ENCODE results near the gene PATJ.

The PATJ gene

GRCh38 chr1:62045574-62045973 lies 303.3 kb downstream of the PATJ start:
- H3K4me3 ChIP-seq (replicated peaks; ENCODE audit: insufficient read depth, low read length), result no peak overlapping the region
- H3K27me3 ChIP-seq (ENCODE audit: insufficient read depth, poor library complexity, severe bottlenecking), result no peaks in the 10 kb centered on the region
- no peak for DNase-seq (ENCODE audit: low read depth in 1 of 2, low spot score in 1 of 2)
- H3K27ac ChIP-seq (replicated peaks), result no peak overlapping the region
- TF ChIP-seq SPI1 (IDR thresholded peaks at IDR 0.05; ENCODE audit: borderline replicate concordance, low read depth), result no peak
- no peak for TF ChIP-seq CTCF (IDR thresholded peaks at IDR 0.05; ENCODE audit: insufficient read depth, low read length)
- TF ChIP-seq, protein P1, sequence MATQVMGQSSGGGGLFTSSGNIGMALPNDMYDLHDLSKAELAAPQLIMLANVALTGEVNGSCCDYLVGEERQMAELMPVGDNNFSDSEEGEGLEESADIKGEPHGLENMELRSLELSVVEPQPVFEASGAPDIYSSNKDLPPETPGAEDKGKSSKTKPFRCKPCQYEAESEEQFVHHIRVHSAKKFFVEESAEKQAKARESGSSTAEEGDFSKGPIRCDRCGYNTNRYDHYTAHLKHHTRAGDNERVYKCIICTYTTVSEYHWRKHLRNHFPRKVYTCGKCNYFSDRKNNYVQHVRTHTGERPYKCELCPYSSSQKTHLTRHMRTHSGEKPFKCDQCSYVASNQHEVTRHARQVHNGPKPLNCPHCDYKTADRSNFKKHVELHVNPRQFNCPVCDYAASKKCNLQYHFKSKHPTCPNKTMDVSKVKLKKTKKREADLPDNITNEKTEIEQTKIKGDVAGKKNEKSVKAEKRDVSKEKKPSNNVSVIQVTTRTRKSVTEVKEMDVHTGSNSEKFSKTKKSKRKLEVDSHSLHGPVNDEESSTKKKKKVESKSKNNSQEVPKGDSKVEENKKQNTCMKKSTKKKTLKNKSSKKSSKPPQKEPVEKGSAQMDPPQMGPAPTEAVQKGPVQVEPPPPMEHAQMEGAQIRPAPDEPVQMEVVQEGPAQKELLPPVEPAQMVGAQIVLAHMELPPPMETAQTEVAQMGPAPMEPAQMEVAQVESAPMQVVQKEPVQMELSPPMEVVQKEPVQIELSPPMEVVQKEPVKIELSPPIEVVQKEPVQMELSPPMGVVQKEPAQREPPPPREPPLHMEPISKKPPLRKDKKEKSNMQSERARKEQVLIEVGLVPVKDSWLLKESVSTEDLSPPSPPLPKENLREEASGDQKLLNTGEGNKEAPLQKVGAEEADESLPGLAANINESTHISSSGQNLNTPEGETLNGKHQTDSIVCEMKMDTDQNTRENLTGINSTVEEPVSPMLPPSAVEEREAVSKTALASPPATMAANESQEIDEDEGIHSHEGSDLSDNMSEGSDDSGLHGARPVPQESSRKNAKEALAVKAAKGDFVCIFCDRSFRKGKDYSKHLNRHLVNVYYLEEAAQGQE (IDR thresholded peaks at IDR 0.05; ENCODE audit: insufficient replicate concordance, low read depth), result no peak
- TF ChIP-seq GABPA (IDR thresholded peaks at IDR 0.05; ENCODE audit: low read depth), result no peak
- no peak for TF ChIP-seq POLR2AphosphoS5 (IDR thresholded peaks at IDR 0.05; ENCODE audit: low read depth)

- Histone ChIP-seq H3K4me3 (replicated peaks; ENCODE audit: insufficient read depth, low read length) (no peak overlapping the region), H3K27me3 (ENCODE audit: insufficient read depth, poor library complexity, severe bottlenecking) (no peaks in the 10 kb centered on the region), H3K27ac (replicated peaks) (no peak overlapping the region)
- no peak for TF ChIP-seq CTCF (IDR thresholded peaks at IDR 0.05; ENCODE audit: insufficient read depth, low read length)
- TF ChIP-seq GABPA (IDR thresholded peaks at IDR 0.05; ENCODE audit: low read depth), result no peak
- TF ChIP-seq, protein P1 (IDR thresholded peaks at IDR 0.05; ENCODE audit: insufficient replicate concordance, low read depth), result no peak
- DNase-seq (ENCODE audit: low read depth in 1 of 2, low spot score in 1 of 2), result no peak
These were observed 304.6 kb downstream of the PATJ start for GRCh38 chr1:62046927-62047326.

- Histone ChIP-seq H3K27me3 (ENCODE audit: insufficient read depth, poor library complexity, severe bottlenecking) (no peaks in the 10 kb centered on the region), H3K4me3 (replicated peaks; ENCODE audit: insufficient read depth, low read length) (no peak overlapping the region), H3K27ac (replicated peaks) (no peak overlapping the region)
- TF ChIP-seq GABPA (IDR thresholded peaks at IDR 0.05; ENCODE audit: low read depth) (no peak), POLR2AphosphoS5 (IDR thresholded peaks at IDR 0.05; ENCODE audit: low read depth) (no peak), SPI1 (IDR thresholded peaks at IDR 0.05; ENCODE audit: borderline replicate concordance, low read depth) (no peak), CTCF (IDR thresholded peaks at IDR 0.05; ENCODE audit: insufficient read depth, low read length) (no peak)
- TF ChIP-seq, protein P1 (IDR thresholded peaks at IDR 0.05; ENCODE audit: insufficient replicate concordance, low read depth), result no peak
- DNase-seq (ENCODE audit: low read depth in 1 of 2, low spot score in 1 of 2), result no peak
These were observed 307.9 kb downstream of the PATJ start for GRCh38 chr1:62050165-62050564.

All from HL-60 (cell line).